PC-9 (cell line): ENCODE data around the gene ITPR3. TPM values are rescaled to one million over a fixed set of nuclear protein-coding genes. Genes with fewer than 3 reads are reported as not detected.

Source experiments
- BruUV-seq: library from RNA; stranded (reverse); fragments of 400-500 nt; replicated peaks from 2 replicates; lab custom pipeline; 2021; lab: Mats Ljungman, UMichigan
- CTCF ChIA-PET: fragments of 300-600 bp; sonication (Branson Sonifier 250); formaldehyde crosslinking; loops from one replicate; lab custom pipeline; 2022; ENCODE audit warnings: antibody characterized with exemption; lab: Charles Lee
- POLR2A ChIA-PET: fragments of 300-600 bp; sonication (Branson Sonifier 250); formaldehyde crosslinking; loops from one replicate; lab custom pipeline; 2022; ENCODE audit warnings: antibody characterized with exemption; ENCODE audit not compliant: unreplicated experiment; lab: Charles Lee
- DNase-seq, 2 experiments: peaks; one replicate each; pipeline versions ENCODE4 v3.0.0 to v3.0.0-alpha.2; 2015 to 2022; ENCODE audit warnings: mixed read lengths in 1 of 2
- H2AFZ ChIP-seq: fragments of 200-600 bp; sonication (generic); 2 replicates; pipeline ENCODE4 v1.8.1; 2017; ENCODE audit warnings: antibody characterized with exemption
- H3F3A ChIP-seq: fragments of 200-600 bp; sonication (generic); 2 replicates; pipeline ENCODE4 v1.8.1; 2017; ENCODE audit warnings: antibody characterized with exemption, mild to moderate bottlenecking, low read depth; ENCODE audit not compliant: insufficient read depth
- H3K27ac ChIP-seq: fragments of 200-600 bp; sonication (generic); 2 replicates; pipeline ENCODE4 v1.6.1; 2016; ENCODE audit warnings: mixed run types
- H3K27me3 ChIP-seq: fragments of 200-600 bp; sonication (generic); 2 replicates; pipeline ENCODE4 v1.6.1; 2016; ENCODE audit warnings: low read depth, mixed run types; ENCODE audit not compliant: insufficient read depth
- H3K36me3 ChIP-seq: fragments of 200-600 bp; sonication (generic); 2 replicates; pipeline ENCODE4 v1.6.1; 2016; ENCODE audit warnings: low read depth, mixed run types
- H3K4me1 ChIP-seq: fragments of 200-600 bp; sonication (generic); replicated peaks from 2 replicates; pipeline ENCODE4 v1.6.1; 2016; ENCODE audit warnings: mixed run types; ENCODE audit not compliant: insufficient read depth
- H3K4me2 ChIP-seq: fragments of 200-600 bp; sonication (generic); 2 replicates; pipeline ENCODE4 v1.6.1; 2017; ENCODE audit warnings: mixed run types
- H3K4me3 ChIP-seq: fragments of 200-600 bp; sonication (generic); 2 replicates; pipeline ENCODE4 v1.6.1; 2016; ENCODE audit warnings: mixed run types
- H3K79me2 ChIP-seq: fragments of 200-600 bp; sonication (generic); 2 replicates; pipeline ENCODE4 v1.6.1; 2017; ENCODE audit warnings: low read depth, mixed run types
- H3K9me2 ChIP-seq: fragments of 200-600 bp; sonication (generic); 2 replicates; pipeline ENCODE4 v1.8.1; 2017; ENCODE audit warnings: mild to moderate bottlenecking; ENCODE audit not compliant: insufficient read depth
- H3K9me3 ChIP-seq: fragments of 200-600 bp; sonication (generic); 2 replicates; pipeline ENCODE4 v1.8.1; 2016; ENCODE audit warnings: low read depth; ENCODE audit not compliant: insufficient read depth
- H4K20me1 ChIP-seq: fragments of 200-600 bp; sonication (generic); 2 replicates; pipeline ENCODE4 v1.8.1; 2017; ENCODE audit not compliant: insufficient read depth
- CTCF ChIP-seq: fragments of 200-600 bp; sonication (generic); conservative IDR thresholded peaks from 2 replicates; pipeline ENCODE4 v1.6.1; 2017; ENCODE audit warnings: mixed run types, antibody characterized with exemption, mild to moderate bottlenecking, moderate library complexity
- EZH2 ChIP-seq: fragments of 200-600 bp; sonication (generic); IDR thresholded peaks from 2 replicates; pipeline ENCODE4 v1.8.0; 2017; ENCODE audit warnings: antibody characterized with exemption, low read depth
- intact Hi-C: fragments of 100-400 bp; cut with micrococcal nuclease; formaldehyde crosslinking; loops from one replicate; pipeline ENCODE4 v1.10.0; 2022; ENCODE audit not compliant: unreplicated experiment
- total RNA-seq: library from RNA; stranded (reverse); gene quantifications from 2 replicates; pipeline ENCODE4 v1.2.3, GENCODE V29; 2021

The ITPR3 gene
- total RNA-seq, 1 experiment from 2014 or later, result 86.9 TPM

- intact Hi-C loops, result loop anchor here (2.0 kb wide), 1 partner anchor 51 kb away; no protein-coding TSS in a partner anchor
- Histone ChIP-seq H3K4me1 (peaks cover 43% of the 10 kb centered on the region), H3K9me2 (no peaks in the 10 kb centered on the region), H3K27me3 (no peaks in the 10 kb centered on the region), H3F3A (peaks cover 55% of the 10 kb centered on the region), H3K36me3 (peaks cover 13% of the 10 kb centered on the region), H3K79me2 (peaks cover 56% of the 10 kb centered on the region), H3K4me2 (peak overlapping the region; percentile 87), H3K27ac (peak overlapping the region; percentile 78), H4K20me1 (peaks cover 26% of the 10 kb centered on the region), H3K9me3 (no peaks in the 10 kb centered on the region), H3K4me3 (peak overlapping the region; percentile 100), H2AFZ (peak overlapping the region; percentile 86)
- ChIA-PET CTCF (interaction anchor here (0.6 to 0.8 kb wide), 2 partner anchors 32 to 89 kb away, joined by 3 to 4 read pairs; partner anchors contain the start of gene UQCC2), POLR2A (interaction anchor here (0.6 to 1.1 kb wide), 4 partner anchors 32 to 259 kb away, joined by 3 to 4 read pairs (median 4); no protein-coding TSS in a partner anchor)
- no TSS peak for BruUV-seq
- DNase-seq, result peak; percentile 44 to 65
- TF ChIP-seq CTCF (no peak), EZH2 (no peak)
These were observed 728 bp downstream of the ITPR3 start for GRCh38 chr6:33621711-33622388.

GRCh38 chr6:33622456-33623431, 1.6 kb downstream of the ITPR3 start:
- TF ChIP-seq EZH2 (no peak), CTCF (no peak)
- CTCF ChIA-PET, result interaction anchor here (0.6 kb wide), 1 partner anchor 82 kb away, joined by 4 read pairs; no protein-coding TSS in a partner anchor
- H3K79me2 ChIP-seq, result peaks cover 65% of the 10 kb centered on the region
- intact Hi-C loops, result no loop called here
- no peak overlapping the region for H2AFZ ChIP-seq
- H3F3A ChIP-seq, result peaks cover 50% of the 10 kb centered on the region
- H3K4me1 ChIP-seq, result peaks cover 44% of the 10 kb centered on the region
- no peaks in the 10 kb centered on the region for H3K27me3 ChIP-seq
- H3K27ac ChIP-seq, result peak overlapping the region; percentile 78
- H3K9me2 ChIP-seq, result no peaks in the 10 kb centered on the region
- POLR2A ChIA-PET, result interaction anchor here (0.6 kb wide), 1 partner anchor 231 kb away, joined by 3 read pairs; no protein-coding TSS in a partner anchor
- peak overlapping the region; percentile 87 for H3K4me2 ChIP-seq
- H3K36me3 ChIP-seq, result peaks cover 13% of the 10 kb centered on the region
- peak; percentile 55 to 71 for DNase-seq
- H3K9me3 ChIP-seq, result no peaks in the 10 kb centered on the region
- BruUV-seq, result TSS peak; percentile 20
- H3K4me3 ChIP-seq, result peak overlapping the region; percentile 100
- peaks cover 34% of the 10 kb centered on the region for H4K20me1 ChIP-seq

GRCh38 chr6:33623895-33624381, 2.8 kb downstream of the ITPR3 start:
- Histone ChIP-seq H4K20me1 (peaks cover 40% of the 10 kb centered on the region), H2AFZ (no peak overlapping the region), H3K27me3 (no peaks in the 10 kb centered on the region), H3K9me3 (no peaks in the 10 kb centered on the region), H3K27ac (no peak overlapping the region; the same call in 1 of the 2 replicates), H3K4me2 (peak overlapping the region; percentile 87), H3K79me2 (peaks cover 77% of the 10 kb centered on the region), H3K36me3 (peaks cover 19% of the 10 kb centered on the region), H3K4me1 (peaks cover 48% of the 10 kb centered on the region), H3K9me2 (no peaks in the 10 kb centered on the region), H3K4me3 (no peak overlapping the region; the same call in 1 of the 2 replicates), H3F3A (peaks cover 49% of the 10 kb centered on the region)
- no peak for DNase-seq
- intact Hi-C loops, result no loop called here
- TF ChIP-seq CTCF (no peak), EZH2 (no peak)
- BruUV-seq, result no TSS peak
- CTCF ChIA-PET, result no interaction called here
- POLR2A ChIA-PET, result no interaction called here
